GM19328 (cell line): Measurements from ENCODE around the gene CDK12.
"Not testable (repeated sequence)": the region's sequence is repeated elsewhere in the genome, so short reads cannot be mapped to it uniquely, and the experiment has no call there.

ENCODE experiments used
- ATAC-seq: cut with Tn5 transposase; IDR thresholded peaks from one replicate; pipeline ENCODE4 v1.9.1; 2021; ENCODE audit warnings: mild to moderate bottlenecking, moderate library complexity; ENCODE audit not compliant: unreplicated experiment

The CDK12 gene

DNA sequence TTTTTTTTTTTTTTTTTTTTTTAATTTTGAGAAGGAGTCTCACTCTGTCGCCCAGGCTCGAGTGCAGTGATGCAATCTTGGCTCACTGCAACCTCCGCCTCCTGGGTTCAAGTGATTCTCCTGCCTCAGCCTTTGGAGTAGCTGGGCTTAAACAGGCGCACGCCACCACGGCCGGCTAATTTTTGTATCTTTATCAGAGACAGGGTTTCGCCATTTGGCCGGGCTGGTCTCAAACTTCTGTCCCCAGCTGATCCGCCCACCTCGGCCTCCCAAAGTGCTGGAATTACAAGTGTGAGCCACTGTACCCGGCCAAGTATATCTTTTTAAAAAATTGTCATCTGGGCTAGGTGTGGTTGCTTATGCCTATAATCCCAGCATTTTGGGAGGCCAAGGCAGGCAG, 35.6 kb downstream of the CDK12 start:
- ATAC-seq, result not testable (repeated sequence)

DNA sequence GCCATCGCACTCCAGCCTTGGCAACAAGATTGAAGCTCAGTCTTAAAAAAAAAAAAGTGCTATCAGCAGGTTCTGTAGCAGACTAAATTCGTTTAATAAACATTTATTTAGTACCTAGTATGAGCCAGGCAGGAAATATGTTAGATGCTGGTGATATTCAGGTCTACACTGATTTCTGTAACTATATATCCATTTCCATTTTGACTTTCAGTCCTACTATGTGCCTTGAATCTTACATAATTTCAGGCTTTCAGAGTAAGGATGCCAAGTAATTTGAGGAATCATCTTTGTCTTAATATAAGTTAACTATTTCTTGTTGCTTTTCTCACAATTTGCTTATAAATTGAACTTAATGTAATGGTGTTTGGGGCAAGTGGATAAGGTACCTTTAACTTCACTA, 46.2 kb downstream of the CDK12 start:
- ATAC-seq, result no peak

DNA sequence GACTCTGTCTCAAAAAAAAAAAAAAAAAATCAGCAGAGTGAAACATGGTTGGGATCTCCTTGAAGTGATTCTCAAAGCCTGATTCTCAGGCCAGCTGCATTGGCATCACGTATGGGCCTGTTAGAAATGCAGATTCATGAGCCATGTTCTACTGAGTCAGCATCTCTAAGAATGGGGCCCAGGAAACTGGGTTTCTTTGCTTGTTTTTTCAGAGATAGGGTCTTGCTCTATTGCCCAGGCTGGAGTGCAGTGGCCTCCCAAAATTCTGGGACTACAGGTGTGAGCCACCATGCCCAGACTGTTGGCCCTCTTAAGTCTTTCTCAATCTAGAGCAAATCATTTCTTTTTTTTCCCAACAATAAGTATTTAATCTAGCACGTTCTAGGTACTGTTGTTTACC, 47.7 kb downstream of the CDK12 start:
- no peak for ATAC-seq

DNA sequence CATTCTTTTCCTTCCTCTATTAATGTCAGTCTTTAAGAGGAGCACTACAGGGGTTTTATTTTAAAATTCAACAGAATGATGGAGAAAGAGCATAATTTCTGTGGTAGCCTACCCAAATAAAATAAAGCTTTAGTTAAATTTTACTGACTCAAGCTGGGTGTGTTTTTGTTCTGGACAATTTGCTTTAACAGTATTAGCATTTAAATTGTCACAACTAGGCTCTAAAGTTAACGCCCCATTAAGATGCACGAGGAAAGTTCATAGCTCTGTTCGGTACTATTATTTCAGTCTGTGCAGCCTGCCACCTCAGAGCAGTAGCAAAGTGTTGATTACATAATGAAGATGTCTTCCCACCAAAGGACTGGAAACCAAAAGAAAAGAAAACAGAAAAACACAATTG, 52.0 kb downstream of the CDK12 start:
- no peak for ATAC-seq

DNA sequence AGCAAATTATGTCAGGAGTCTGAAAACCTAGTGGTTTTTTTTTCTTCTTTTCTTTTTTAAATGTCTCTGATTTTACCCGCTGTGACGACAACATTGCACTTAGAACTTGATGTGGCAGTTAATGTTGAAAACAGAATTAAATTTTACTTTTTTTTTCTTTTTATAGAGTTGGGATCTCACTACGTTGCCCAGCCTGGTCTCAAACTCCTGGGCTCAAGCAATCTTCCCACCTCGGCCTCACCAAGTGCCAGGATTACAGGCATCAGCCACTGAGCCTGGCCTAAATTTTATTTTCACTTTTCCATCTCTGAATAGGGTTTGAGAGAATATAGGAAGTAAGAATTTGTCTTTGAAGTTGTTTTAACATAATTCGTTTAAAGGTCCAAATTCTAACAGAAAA, 52.6 kb downstream of the CDK12 start:
- ATAC-seq, result no peak

DNA sequence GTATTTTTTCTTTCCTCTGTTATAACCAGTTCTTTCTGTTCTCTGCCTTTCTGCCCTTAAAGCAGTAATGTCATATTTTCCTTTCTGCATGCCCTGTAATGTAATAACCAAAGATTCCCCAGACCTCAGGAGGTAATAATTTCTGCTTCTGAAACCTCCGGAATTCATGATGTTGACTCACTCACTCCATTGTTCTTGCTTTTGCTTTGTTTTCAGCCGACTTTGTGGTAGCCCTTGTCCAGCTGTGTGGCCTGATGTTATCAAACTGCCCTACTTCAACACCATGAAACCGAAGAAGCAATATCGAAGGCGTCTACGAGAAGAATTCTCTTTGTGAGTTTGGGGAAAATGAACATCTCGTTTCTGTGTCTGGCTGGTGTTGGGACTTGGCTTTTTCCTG, 55.9 kb downstream of the CDK12 start:
- ATAC-seq, result no peak

DNA sequence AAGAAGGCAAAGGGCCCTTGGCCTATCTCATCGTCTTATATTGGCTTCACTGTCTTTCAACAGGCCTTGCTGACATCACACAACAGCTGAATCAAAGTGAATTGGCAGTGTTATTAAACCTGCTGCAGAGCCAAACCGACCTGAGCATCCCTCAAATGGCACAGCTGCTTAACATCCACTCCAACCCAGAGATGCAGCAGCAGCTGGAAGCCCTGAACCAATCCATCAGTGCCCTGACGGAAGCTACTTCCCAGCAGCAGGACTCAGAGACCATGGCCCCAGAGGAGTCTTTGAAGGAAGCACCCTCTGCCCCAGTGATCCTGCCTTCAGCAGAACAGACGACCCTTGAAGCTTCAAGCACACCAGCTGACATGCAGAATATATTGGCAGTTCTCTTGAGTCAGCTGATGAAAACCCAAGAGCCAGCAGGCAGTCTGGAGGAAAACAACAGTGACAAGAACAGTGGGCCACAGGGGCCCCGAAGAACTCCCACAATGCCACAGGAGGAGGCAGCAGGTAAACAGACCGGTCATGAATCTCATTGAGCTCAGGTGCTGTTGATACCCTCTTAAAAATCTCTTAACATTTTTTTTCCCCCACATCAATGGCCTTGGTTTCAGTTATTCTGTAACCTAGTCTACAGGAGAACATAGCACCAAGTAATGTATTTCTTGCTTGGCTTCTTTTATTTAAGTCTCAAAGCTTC, 64.7 kb downstream of the CDK12 start:
- ATAC-seq, result no peak

DNA sequence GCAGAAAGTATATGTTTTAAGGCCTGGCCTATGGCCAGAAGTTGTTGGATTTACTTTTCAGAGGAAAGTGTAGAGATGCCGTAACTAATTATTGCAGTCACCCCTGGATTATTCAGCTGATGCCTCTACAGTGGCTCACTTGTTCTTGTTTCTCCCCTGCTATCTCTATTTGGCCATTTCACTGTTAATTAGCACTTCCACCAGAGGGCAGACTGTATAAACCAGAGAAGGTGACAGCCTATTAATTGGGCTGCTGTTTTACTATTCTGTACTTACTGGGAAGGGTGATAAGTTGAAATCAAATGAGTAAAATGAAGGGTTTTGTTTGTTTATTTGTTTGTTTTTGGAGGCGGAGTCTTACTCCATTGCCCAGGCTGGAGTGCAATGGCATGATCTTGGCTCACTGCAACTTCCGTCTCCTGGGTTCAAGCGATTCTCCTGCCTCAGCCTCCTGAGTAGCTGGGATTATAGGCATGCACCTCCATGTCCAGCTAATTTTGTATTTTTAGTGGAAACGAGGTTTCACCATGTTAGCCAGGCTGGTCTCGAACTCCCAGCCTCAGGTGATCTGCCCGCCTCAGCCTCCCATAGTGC, 66.0 kb downstream of the CDK12 start:
- ATAC-seq, result no peak

DNA sequence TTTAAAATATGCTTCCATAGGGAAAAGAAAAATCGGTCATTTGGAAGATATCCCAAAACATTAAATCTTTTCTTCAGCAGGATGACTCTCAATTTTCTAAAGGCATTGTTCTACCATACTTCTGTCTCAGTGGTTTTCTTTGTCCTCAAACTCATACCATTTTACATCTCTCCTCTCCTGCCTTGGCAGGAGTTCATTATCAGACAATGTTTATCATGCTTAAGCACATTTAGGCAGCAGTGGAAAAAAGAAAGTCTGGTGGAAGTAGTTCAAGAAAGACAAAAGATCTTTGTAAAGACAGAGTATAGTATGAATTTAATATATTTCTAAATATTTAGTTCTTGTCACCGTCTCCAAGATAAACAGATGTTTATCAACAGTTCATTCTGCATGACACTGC, 68.2 kb downstream of the CDK12 start:
- no peak for ATAC-seq

DNA sequence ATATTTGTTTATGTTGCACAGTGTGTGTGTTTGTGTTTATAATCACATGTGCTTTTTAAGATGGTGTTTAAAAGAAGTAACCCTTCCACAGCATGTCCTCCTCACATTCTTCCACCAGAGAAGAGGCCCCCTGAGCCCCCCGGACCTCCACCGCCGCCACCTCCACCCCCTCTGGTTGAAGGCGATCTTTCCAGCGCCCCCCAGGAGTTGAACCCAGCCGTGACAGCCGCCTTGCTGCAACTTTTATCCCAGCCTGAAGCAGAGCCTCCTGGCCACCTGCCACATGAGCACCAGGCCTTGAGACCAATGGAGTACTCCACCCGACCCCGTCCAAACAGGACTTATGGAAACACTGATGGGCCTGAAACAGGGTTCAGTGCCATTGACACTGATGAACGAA, 69.2 kb downstream of the CDK12 start:
- no peak for ATAC-seq

DNA sequence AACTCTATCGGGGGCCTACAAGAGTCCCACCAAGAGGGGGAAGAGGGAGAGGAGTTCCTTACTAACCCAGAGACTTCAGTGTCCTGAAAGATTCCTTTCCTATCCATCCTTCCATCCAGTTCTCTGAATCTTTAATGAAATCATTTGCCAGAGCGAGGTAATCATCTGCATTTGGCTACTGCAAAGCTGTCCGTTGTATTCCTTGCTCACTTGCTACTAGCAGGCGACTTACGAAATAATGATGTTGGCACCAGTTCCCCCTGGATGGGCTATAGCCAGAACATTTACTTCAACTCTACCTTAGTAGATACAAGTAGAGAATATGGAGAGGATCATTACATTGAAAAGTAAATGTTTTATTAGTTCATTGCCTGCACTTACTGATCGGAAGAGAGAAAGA, 70.0 kb downstream of the CDK12 start:
- ATAC-seq, result no peak

DNA sequence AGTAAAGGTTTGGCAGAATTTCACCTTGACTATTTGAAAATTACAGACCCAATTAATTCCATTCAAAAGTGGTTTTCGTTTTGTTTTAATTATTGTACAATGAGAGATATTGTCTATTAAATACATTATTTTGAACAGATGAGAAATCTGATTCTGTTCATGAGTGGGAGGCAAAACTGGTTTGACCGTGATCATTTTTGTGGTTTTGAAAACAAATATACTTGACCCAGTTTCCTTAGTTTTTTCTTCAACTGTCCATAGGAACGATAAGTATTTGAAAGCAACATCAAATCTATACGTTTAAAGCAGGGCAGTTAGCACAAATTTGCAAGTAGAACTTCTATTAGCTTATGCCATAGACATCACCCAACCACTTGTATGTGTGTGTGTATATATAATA, 72.6 kb downstream of the CDK12 start:
- no peak for ATAC-seq

DNA sequence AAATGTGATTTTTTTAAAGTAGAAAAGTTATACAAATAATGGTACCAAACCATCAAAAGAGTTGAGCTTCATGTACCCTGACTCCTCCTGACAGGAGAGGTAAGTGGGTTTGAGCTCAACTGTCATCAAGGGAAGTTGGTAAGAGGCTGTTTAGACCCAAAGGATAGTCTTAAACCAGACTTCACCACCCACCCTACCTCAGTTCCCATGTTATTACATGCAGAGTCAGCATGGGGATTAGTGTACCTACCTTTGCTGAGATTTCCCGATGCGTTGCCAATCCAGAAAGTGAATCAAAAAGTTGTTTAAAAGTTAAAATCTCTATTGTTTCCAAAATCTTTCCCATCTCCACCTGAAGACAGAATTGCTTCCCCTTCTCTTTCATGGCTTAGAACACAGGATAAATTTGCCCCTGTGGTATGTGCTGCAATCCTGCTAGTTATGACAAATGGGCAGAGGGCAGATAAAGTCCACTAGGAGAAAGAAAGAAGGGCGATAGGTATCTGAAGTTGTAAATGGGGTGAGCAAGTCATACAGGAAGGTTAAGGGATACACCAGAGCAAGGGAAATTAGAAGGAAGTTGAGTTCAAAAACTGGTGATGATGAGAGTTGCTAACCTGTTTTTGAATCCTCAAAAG, 73.6 kb downstream of the CDK12 start:
- ATAC-seq, result no peak

DNA sequence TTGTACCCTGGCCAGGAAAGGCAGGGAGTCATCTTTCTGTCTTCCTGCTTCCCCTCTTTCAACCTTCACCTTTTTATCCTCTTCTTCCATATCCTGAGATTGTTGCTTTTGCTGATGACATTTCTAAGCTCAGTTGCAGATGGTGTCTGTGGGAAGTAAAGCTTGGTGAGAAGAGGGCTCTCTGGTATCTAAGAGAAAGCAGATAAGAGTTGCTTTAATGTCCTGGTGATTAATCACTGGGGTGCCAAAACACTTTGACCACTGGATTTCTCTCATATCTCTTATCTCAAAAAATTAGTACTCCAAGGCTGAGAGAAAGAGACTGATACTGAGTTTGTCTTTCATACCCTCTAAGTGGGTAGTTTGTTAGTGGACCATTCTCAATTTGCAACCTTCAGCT, 75.2 kb downstream of the CDK12 start:
- no peak for ATAC-seq

DNA sequence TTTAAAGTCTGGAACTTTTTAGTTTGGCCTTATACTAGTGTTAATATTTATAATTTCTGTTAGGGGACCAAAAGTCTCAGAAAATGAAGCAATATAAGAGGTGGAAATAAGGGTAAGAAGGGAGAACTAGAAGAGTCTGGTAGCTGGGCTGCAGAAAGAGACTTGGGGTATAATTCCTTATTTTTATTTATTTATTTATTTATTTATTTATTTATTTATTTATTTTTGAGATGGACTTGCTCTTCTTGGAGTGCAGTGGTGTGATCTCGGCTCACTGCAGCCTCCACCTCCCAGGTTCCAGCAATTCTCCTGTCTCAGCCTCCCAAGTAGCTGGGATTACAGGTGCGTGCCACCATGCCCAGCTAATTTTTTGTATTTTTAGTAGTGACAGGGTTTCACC, 76.1 kb downstream of the CDK12 start:
- not testable (repeated sequence) for ATAC-seq

DNA sequence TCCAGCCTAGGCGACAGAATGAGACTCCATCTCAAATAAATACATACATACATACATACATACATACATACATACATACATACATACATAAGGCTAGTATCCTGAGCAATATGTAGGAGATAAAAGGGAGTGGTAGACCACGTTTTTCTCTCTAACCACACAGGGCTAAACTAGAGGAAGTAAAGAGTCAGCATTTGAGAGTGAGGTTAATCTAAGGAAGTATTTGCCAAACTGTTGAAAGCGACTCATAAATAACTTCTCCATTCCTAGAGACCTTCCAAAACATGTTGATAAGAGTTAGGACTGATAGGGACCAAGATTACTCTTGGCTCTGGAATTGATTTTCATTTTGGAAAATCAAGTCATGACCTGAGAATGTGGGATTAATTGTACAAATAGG, 77.6 kb downstream of the CDK12 start:
- no peak for ATAC-seq

DNA sequence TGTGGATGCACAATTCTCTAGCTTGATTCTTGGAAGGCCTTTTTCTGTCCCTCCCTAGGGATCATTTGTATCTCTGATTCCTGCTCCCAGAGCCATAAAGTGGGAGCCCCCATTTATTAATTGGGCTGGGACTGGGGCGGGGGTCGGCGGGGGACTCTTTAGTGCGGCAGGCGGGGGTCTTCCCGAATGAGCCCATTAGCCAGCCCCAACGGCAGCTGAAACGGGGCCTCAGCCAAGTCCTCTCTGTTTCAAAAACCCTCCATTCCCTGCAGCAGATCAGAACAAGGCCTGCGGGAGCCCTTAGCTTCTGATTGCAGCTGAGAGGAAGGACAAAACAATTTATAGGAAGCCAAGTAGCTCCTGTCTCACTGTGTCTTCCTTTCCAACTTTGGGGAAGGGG, 79.3 kb downstream of the CDK12 start:
- no peak for ATAC-seq

DNA sequence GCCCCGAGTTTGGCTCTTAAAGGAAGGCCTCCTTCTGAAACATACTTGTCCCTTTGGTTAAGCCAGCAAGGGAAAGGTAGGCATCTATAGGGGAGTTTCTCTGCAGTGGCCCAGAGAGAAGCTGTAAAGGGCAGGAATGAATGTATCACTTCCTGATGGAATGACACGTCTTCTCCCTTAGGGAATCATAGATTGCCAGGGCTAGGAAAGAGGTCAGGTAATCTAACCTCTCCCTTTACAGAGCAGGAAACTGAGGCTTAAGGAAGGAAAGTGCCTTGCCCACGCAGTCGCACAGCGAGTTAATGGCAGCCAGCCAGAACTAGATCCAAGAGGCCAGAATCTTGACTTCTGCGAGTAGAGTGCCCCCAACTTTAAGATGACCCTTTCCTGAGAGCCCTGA, 80.4 kb downstream of the CDK12 start:
- no peak for ATAC-seq

DNA sequence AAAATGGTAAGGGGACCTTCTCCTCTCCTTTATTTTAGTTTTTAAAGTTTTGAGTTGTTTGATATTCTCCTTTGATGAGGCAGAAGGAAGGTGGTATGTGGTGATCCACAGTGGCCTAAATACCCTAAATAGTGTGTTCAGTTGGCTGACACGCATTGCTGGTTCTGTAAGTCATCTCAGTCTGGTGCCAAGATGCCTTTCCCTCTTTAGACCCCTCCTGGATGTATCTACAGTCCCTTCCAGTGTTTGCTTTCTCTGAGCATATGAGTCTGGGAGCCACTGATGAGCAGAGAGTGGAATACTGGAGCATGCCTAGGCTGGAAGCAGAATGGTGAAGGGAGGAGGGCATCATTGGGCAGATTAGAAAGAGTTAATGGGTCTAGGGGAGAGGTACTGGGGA, 81.9 kb downstream of the CDK12 start:
- no peak for ATAC-seq

DNA sequence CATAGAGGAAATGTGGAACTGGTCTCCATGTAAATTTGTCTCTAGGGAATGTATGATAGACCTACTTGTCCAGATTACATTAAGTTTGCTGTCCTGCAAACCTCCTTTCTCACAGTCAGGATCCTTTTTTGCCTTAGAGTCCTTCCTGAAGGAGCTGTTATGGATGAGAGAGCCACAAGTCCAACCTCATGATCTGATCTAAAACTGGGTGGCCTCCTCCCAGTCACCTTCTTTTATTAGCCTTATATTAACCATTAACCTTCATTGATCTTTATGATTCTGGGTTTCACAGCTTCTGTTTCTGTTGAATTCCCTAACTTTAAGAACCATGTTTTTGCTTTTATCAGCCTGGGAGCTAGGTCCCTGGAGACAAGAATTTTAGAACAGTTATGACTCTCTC, 82.4 kb downstream of the CDK12 start:
- ATAC-seq, result no peak

DNA sequence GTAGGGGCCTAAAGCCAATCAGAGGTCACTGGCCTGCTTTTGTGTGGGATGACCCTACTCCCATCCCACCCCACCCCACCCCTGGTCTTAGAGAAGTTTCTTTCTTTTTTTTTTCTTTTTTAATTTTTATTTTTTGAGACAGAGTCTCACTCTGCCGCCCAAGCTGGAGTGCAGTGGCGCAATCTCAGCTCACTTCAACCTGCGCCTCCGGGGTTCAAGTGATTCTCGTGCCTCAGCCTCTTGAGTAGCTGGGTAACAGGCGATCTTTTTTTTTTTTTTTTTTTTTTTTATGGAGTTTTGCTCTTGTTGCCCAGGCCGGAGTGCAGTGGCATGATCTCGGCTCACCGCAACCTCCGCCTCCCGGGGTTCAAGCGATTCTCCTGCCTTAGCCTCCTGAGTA, 83.1 kb downstream of the CDK12 start:
- ATAC-seq, result not testable (repeated sequence)

DNA sequence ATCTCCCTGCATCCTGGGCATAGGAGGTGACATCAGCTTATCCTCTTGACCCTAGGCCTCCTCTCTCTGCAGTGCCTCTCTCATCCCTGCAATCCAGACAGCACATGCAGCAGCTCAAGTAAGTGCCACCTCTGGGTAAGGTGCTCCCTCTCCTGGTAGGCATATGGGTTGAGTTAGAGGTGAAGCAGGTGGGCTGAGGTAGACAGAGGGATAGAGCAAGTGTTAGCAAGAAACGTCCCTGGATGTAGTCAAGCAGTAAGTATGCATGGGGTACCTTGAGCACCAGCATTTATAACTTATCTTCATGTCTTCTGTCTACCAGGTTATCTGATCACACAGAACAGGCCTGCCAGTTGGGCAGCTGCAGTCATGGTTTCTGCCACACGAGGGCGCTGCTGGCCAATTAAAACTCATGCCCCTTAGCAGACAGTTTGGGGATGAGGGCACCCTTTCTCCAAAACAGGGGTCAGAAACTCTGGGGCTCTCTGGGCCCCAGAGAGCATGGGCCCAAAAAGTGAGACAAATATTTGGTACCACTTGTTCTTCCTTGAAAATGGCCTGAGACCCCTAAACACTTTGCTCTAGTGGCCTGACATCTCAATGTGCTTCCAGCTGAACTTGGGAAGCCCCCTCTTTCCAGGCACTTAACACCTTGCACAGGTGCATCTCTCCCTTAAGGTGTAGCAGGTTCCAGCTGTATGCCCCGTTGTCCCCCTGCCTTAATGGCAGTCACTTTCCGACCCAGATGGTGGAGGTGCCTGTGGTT, 86.6 kb downstream of the CDK12 start:
- ATAC-seq, result no peak
